ENCODE measurements around the gene FAM13C. TPM values are rescaled to one million over a fixed set of nuclear protein-coding genes. Genes with fewer than 3 reads are reported as not detected.

Gene FAM13C
- total RNA-seq, 1 donor from 2014 or later, result 10.1 TPM

DNA sequence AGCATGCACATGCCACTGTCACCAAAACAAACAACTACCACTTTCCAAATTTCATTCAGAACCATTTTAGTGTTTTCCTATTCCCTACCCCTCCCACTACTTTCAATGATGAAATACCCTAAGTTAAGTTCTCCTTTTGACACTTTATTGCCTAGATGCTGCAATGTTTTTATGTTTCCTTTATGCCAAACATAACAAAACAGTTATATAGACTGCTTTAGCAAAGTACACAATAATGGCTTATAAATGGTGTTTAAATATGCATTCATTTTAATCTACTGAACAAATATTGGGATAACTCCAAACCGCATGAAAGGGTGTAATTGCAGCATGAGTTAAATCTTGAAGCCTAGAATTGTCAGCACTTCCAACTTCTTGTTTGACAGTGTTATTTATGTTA is 116.7 kb downstream of the FAM13C start:
- no peak overlapping the region for H3K27ac Mint-ChIP-seq
- DNase-seq (ENCODE audit: extremely low spot score, unreplicated experiment), result no peak
- TF ChIP-seq, protein P1, sequence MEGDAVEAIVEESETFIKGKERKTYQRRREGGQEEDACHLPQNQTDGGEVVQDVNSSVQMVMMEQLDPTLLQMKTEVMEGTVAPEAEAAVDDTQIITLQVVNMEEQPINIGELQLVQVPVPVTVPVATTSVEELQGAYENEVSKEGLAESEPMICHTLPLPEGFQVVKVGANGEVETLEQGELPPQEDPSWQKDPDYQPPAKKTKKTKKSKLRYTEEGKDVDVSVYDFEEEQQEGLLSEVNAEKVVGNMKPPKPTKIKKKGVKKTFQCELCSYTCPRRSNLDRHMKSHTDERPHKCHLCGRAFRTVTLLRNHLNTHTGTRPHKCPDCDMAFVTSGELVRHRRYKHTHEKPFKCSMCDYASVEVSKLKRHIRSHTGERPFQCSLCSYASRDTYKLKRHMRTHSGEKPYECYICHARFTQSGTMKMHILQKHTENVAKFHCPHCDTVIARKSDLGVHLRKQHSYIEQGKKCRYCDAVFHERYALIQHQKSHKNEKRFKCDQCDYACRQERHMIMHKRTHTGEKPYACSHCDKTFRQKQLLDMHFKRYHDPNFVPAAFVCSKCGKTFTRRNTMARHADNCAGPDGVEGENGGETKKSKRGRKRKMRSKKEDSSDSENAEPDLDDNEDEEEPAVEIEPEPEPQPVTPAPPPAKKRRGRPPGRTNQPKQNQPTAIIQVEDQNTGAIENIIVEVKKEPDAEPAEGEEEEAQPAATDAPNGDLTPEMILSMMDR (conservative IDR thresholded peaks at IDR 0.05), result no peak
- H3K27me3 Mint-ChIP-seq, result no peaks in the 10 kb centered on the region
- no peaks in the 10 kb centered on the region for H3K4me1 Mint-ChIP-seq (ENCODE audit: unreplicated experiment)
- H3K9me3 Mint-ChIP-seq, result no peaks in the 10 kb centered on the region
- no peak overlapping the region for H3K4me3 Mint-ChIP-seq
- peaks cover 42% of the 10 kb centered on the region for H3K36me3 Mint-ChIP-seq

DNA sequence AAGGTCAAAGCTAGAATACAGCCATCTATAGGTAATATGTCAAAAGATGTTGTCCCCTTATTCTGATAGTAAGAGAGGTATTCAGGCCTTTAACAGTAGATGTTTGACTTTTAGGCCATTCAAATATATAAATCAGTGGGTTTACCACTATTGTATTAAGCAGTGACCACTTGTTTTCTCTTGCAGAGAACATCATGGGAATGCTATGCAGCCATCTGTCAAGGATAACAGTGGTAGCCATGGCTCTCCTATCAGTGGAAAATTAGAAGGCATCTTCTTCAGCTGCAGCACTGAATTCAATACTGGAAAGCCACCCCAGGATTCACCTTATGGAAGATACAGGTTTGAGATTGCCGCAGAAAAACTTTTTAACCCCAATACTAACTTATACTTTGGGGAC is 117.5 kb downstream of the FAM13C start:
- Mint-ChIP-seq H3K9me3 (no peaks in the 10 kb centered on the region), H3K36me3 (peaks cover 41% of the 10 kb centered on the region), H3K4me3 (no peak overlapping the region), H3K4me1 (ENCODE audit: unreplicated experiment) (no peaks in the 10 kb centered on the region), H3K27ac (no peak overlapping the region), H3K27me3 (no peaks in the 10 kb centered on the region)
- DNase-seq (ENCODE audit: extremely low spot score, unreplicated experiment), result no peak
- TF ChIP-seq, protein P1 (conservative IDR thresholded peaks at IDR 0.05), result no peak

DNA sequence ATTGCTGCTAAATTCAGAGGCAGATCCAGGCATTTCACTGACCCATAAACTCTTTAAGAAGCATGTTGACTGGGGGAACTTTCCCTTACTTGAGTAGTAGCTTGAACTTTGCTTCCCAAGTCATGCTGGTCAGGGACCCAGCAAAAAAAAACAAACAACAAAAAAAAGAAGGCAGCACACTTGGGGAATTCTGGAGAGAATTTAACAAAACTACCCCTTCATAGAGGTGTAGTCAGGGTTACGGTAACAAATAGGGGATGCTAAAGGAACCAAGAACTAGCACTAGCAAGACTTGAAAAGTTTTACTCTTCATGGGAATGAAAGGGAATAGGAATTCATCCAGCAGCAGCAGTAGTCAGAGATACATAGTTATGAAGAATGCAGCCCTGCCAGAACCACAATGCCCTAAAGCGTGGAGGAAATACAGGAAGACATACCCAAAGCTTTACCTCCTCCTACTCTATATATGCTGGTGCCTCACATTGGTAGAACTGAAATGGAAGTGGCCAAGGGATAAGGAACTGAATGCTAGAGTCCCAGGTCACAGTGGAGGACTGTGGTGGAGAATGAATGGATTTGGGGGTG is 118.6 kb downstream of the FAM13C start:
- H3K27ac Mint-ChIP-seq, result no peak overlapping the region
- DNase-seq (ENCODE audit: extremely low spot score, unreplicated experiment), result no peak
- no peaks in the 10 kb centered on the region for H3K9me3 Mint-ChIP-seq
- no peak overlapping the region for H3K4me3 Mint-ChIP-seq
- TF ChIP-seq, protein P1 (conservative IDR thresholded peaks at IDR 0.05), result no peak
- H3K36me3 Mint-ChIP-seq, result peaks cover 50% of the 10 kb centered on the region
- no peaks in the 10 kb centered on the region for H3K27me3 Mint-ChIP-seq
- H3K4me1 Mint-ChIP-seq (ENCODE audit: unreplicated experiment), result no peaks in the 10 kb centered on the region

GRCh38 chr10:59242991-59243390 is 119.4 kb downstream of the FAM13C start:
- Mint-ChIP-seq H3K9me3 (no peaks in the 10 kb centered on the region), H3K36me3 (peaks cover 46% of the 10 kb centered on the region), H3K4me3 (no peak overlapping the region), H3K27ac (no peak overlapping the region), H3K4me1 (ENCODE audit: unreplicated experiment) (no peaks in the 10 kb centered on the region), H3K27me3 (no peaks in the 10 kb centered on the region)
- TF ChIP-seq, protein P1 (conservative IDR thresholded peaks at IDR 0.05), result no peak
- DNase-seq (ENCODE audit: extremely low spot score, unreplicated experiment), result no peak

DNA sequence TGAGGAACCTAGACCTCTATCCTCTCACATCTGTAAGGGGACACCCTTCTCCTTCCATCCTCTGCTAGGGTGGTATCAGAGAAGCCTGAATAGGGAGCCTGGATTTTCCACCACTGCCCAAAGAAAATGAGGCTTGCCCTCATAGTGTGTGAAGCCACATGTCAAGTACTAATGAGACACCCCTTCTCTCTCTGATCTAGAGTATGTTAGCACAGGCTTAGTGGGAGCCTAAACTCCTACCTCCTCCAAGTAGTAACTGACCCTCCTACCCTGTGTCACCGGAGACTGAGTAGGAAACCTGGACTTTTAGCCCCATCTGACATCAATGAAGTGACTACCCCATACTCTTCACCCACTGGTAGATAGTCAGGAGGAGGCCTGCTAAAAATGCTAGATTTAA is 120.3 kb downstream of the FAM13C start:
- Mint-ChIP-seq H3K27ac (no peak overlapping the region), H3K4me1 (ENCODE audit: unreplicated experiment) (no peaks in the 10 kb centered on the region), H3K36me3 (peaks cover 40% of the 10 kb centered on the region), H3K9me3 (no peaks in the 10 kb centered on the region), H3K27me3 (no peaks in the 10 kb centered on the region), H3K4me3 (no peak overlapping the region)
- DNase-seq (ENCODE audit: extremely low spot score, unreplicated experiment), result no peak
- TF ChIP-seq, protein P1 (conservative IDR thresholded peaks at IDR 0.05), result no peak

Data from type B pancreatic cell (in vitro differentiated cells).